GM12864 (cell line): ENCODE results near the gene C8A.

Experiments used
- DNase-seq: peaks from one replicate; pipeline ENCODE4 v3.0.0-alpha.2; 2011; ENCODE audit warnings: low read depth
- H3K4me3 ChIP-seq: 2 replicates; pipeline ENCODE4 v1.5.1; 2011; ENCODE audit warnings: mild to moderate bottlenecking, low read depth, low read length, control low read depth
- TF ChIP-seq, protein P1 (sequence below): IDR thresholded peaks from 2 replicates; pipeline ENCODE4 v1.5.1; 2011; ENCODE audit warnings: low read depth, mild to moderate bottlenecking, moderate library complexity, low read length, control low read depth, inconsistent platforms; ENCODE audit errors: missing control alignments

Gene C8A

DNA sequence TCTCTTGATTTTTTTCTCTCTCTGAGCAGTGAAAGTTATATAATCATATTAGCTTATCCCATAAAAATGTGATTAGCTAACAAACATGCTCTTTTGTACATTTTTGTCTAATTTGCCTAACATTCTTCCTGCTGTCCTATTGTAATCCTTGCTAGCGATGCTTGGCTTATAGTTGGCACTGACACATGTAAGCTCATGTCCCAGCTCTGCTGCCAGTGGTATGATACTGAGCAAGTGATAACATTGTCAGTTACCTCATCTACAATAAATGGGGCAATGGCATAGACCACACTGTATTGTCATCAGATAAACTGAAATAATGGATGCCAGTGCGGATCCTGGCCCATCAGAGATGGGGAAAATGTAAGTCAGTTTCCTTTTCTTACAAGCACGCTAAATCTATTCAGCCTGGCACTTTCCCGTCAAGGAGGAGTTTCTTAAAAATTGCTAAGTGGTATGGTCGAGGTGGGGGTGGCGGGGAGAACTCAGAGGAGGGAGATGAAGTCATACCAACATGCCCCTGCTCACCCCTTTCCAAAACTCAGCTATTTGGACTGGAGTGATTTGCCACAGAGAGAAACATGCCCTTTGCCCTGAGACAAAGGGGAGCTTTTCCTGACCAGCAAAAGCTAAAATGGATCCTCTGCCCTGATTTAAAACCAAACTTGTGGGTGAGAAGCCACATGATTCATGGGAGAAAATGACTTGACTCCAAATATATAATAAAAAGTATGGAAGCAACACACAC lies 36.7 kb upstream of the C8A start:
- no peak overlapping the region for H3K4me3 ChIP-seq
- TF ChIP-seq, protein P1, sequence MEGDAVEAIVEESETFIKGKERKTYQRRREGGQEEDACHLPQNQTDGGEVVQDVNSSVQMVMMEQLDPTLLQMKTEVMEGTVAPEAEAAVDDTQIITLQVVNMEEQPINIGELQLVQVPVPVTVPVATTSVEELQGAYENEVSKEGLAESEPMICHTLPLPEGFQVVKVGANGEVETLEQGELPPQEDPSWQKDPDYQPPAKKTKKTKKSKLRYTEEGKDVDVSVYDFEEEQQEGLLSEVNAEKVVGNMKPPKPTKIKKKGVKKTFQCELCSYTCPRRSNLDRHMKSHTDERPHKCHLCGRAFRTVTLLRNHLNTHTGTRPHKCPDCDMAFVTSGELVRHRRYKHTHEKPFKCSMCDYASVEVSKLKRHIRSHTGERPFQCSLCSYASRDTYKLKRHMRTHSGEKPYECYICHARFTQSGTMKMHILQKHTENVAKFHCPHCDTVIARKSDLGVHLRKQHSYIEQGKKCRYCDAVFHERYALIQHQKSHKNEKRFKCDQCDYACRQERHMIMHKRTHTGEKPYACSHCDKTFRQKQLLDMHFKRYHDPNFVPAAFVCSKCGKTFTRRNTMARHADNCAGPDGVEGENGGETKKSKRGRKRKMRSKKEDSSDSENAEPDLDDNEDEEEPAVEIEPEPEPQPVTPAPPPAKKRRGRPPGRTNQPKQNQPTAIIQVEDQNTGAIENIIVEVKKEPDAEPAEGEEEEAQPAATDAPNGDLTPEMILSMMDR: no peak
- no peak for DNase-seq

DNA sequence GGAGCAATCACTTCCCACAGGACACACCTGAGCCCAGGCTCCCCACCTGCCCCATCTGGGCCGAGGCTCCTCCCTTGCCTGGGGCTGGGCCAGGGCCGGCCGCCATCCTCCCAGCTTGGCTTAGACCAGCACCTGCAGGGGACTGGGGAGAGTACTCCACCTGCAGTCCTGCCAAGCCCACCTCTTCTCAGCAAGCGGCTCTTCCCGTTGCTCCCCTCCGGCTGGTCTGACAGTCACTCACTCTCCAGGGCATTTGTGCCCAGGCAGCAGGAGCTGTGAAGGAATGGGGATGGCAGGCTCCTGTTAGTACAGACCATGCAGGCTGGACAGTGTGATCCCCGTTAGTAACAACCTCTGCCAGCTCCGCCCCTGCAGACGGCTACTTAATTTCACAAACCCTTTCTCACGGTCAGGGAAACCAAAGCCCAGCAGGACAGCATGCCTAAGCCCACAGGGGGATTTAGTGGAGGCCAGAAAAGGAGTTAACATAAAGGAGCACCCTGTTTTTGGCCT lies 35.2 kb upstream of the C8A start, which contains the start of gene FYB2:
Gene FYB2 (minus strand): TSS at position 18 of the 513 bp plus-strand sequence. CDS start 114 bp downstream, outside the sequence.
- TF ChIP-seq, protein P1: no peak
- no peak within 1 kb of the TSS for H3K4me3 ChIP-seq
- DNase-seq: no peak

DNA sequence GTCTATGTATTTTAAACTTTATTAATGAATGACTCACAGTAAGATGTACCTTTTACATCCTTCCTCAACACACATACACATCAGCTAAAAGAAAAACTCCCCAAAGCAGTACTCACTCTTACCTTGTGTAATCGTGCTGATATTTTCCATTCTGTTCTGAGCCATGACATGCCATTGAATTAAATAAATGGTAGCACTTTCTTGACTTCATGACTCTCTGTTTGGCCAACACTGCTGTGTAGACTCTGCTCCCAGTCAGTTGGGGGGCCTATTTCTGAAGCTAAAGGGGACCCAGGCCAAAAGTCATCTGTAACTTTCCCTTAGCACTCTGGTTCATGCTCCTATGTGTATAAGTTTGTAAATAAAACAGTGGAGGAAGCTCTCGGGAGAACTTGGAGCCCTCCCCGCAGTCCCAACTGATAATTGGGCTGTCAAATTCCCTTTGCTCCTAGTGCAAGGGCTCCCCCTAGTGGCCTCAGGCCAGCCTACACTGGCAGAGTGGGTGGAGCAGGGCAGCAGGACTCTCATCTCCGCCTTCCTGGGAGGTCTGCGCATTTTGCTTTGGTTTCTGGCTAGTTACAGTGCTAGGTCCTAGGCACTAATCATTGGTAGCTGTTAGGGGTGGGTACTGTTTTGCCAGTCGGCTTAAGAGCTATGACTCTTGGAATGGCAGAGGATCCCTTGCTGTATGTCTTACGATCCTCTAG lies 33.7 kb upstream of the C8A start:
- TF ChIP-seq, protein P1: peak; percentile 98
- peak; percentile 26 for DNase-seq
- H3K4me3 ChIP-seq: no peak overlapping the region

DNA sequence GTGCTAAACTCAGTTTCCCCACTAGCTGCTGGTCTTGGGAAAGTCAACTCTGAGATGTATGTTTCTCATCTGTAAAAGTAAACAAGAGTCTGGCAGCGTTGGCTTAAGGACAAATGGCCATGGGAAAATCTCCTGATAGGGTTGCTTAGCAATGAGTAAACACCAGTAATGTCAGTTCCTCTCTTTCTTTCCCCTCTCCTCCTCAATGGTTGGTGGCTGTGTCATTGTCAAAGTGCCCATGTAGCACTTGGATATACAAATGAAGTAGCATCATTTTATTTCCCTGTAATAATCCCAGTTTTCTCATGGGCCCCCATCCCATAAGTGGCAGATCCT lies 33.2 kb upstream of the C8A start:
- DNase-seq: no peak
- H3K4me3 ChIP-seq: no peak overlapping the region
- TF ChIP-seq, protein P1: no peak

DNA sequence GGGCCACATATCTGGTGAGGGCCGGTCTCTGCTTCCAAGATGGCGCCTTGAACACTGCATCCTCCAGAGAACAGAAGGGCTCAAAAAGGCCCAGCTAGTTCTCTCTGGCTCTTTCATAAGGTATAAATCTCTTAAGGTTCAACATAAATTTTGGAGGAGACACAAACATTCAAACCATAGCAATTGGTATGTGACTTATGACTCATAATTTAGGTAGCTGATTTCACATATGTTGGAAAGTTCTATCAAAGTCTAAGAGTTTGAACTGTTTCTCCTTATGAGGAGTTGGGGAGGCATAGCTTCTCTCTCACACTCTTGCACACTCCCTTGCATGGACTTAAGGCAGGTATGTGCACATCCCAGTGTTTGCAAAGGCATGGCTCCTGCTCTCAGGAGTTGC lies 30.3 kb upstream of the C8A start:
- TF ChIP-seq, protein P1: no peak
- DNase-seq: no peak
- H3K4me3 ChIP-seq: no peak overlapping the region

DNA sequence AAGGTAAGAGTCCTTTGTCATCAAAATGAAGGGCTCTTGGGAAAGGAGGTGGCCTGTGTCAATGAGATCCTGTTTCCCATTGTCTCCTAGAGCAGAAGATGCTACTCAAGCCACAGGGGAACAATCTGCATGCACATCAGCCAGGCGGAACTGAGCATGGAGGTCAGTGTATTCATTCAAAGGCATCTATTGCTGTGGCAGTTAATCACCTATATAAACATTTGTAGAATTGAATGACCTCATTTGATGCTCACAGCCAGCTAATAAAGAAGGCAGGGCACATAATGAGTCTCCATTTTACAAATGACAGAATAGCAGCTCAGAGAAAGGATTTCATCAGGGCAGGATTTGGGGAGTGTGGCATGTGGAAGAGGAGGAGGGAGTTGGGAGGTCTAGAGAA lies 29.7 kb upstream of the C8A start:
- DNase-seq: no peak
- H3K4me3 ChIP-seq: no peak overlapping the region
- TF ChIP-seq, protein P1: no peak
